Coronary artery (tissue), 2 donors: Measurements from ENCODE around the gene SENP1.

Experiments used
- DNase-seq: peaks from one replicate; pipeline ENCODE4 v3.0.0-alpha.2; 2017; ENCODE audit warnings: low spot score
- H3K27ac ChIP-seq, 2 donors: fragments of 200-600 bp; sonication (generic); one replicate each; pipeline ENCODE4 v1.5.1; 2016 to 2019
- H3K4me3 ChIP-seq: fragments of 200-600 bp; sonication (generic); 2 replicates; pipeline ENCODE4 v1.5.1; 2016; ENCODE audit warnings: mild to moderate bottlenecking, moderate library complexity
- CTCF ChIP-seq: fragments of 200-600 bp; sonication (generic); IDR thresholded peaks from one replicate; pipeline ENCODE4 v1.5.1; 2019; ENCODE audit warnings: antibody characterized with exemption

Gene SENP1

GRCh38 chr12:48045061-48045846, 60.6 kb downstream of the SENP1 start:
- DNase-seq = no peak
- no peak for TF ChIP-seq CTCF
- H3K4me3 ChIP-seq = no peak overlapping the region
- no peak overlapping the region for H3K27ac ChIP-seq

GRCh38 chr12:48044396-48044795, 61.5 kb downstream of the SENP1 start:
- DNase-seq = no peak
- no peak overlapping the region for H3K27ac ChIP-seq
- TF ChIP-seq CTCF = no peak
- no peak overlapping the region for H3K4me3 ChIP-seq

GRCh38 chr12:48043771-48044170, 62.1 kb downstream of the SENP1 start:
- DNase-seq = no peak
- Histone ChIP-seq H3K27ac (no peak overlapping the region), H3K4me3 (no peak overlapping the region)
- TF ChIP-seq CTCF = no peak

GRCh38 chr12:48041591-48042423, 64.1 kb downstream of the SENP1 start:
- H3K27ac ChIP-seq = no peak overlapping the region
- TF ChIP-seq CTCF = no peak
- no peak overlapping the region for H3K4me3 ChIP-seq
- DNase-seq = no peak

- Histone ChIP-seq H3K4me3 (no peak overlapping the region), H3K27ac (no peak overlapping the region)
- no peak for DNase-seq
- TF ChIP-seq CTCF = no peak
Measured at GRCh38 chr12:48040354-48040753, 65.5 kb downstream of the SENP1 start.

GRCh38 chr12:48039151-48039550, 66.7 kb downstream of the SENP1 start:
- no peak for TF ChIP-seq CTCF
- no peak overlapping the region for H3K27ac ChIP-seq
- H3K4me3 ChIP-seq = no peak overlapping the region
- DNase-seq = no peak
